HCT116 (cell line): ENCODE measurements around the gene FAM209B. TPM values are rescaled to one million over a fixed set of nuclear protein-coding genes. Genes with fewer than 3 reads are reported as not detected.

Experiments used
- ATAC-seq: fragments of 200-7000 bp; cut with Tn5 transposase; 2 replicates; pipeline ENCODE4 v1.9.1; 2020; ENCODE audit warnings: mild to moderate bottlenecking, moderate library complexity
- BruUV-seq: library from RNA; stranded (reverse); fragments of 400-500 nt; replicated peaks from 2 replicates; lab custom pipeline; 2021; lab: Mats Ljungman, UMichigan
- CTCF ChIA-PET: fragments of 300-600 bp; sonication (Branson Sonifier 250); formaldehyde crosslinking; loops from one replicate; lab custom pipeline; 2021; ENCODE audit warnings: antibody characterized with exemption; lab: Charles Lee
- POLR2A ChIA-PET: fragments of 300-600, 350-600 bp; sonication (Branson Sonifier 250); formaldehyde crosslinking; loops from one replicate; lab custom pipeline; 2021; ENCODE audit warnings: antibody characterized with exemption; lab: Charles Lee
- RAD21 ChIA-PET, 2 experiments: fragments of 300-600 bp; sonication (Branson Sonifier 250); formaldehyde crosslinking; loops; one replicate each; lab custom pipeline; 2023; ENCODE audit warnings: low total read pairs in 2 of 2; ENCODE audit not compliant: uncharacterized antibody in 2 of 2, unreplicated experiment in 2 of 2, low non-redundant PET in 1 of 2; lab: Charles Lee
- DNase-seq: peaks from one replicate; pipeline ENCODE4 v3.0.0-alpha.2; 2010; ENCODE audit warnings: low read depth, low spot score
- H2AFZ ChIP-seq: fragments of 200-600 bp; shearing (Covaris generic), sonication (generic); 2 replicates; pipeline ENCODE4 v1.6.1; 2017; ENCODE audit warnings: low read depth, mixed run types, mixed read lengths, antibody characterized with exemption, low read length; ENCODE audit not compliant: poor library complexity, severe bottlenecking
- H3K27ac ChIP-seq: 2 replicates; pipeline ENCODE4 v1.5.1; 2012; ENCODE audit warnings: low read depth, low read length
- H3K27me3 ChIP-seq: fragments of 200-600 bp; sonication (generic); 2 replicates; pipeline ENCODE4 v1.6.1; 2016; ENCODE audit warnings: mixed run types, low read length, mixed read lengths; ENCODE audit not compliant: insufficient read depth
- H3K36me3 ChIP-seq, 2 experiments: fragments of 200-500 bp in 1 of 2; fragments of 200-600 bp in 1 of 2; sonication (Bioruptor generic) in 1 of 2; sonication (generic) in 1 of 2; 2 replicates each; pipeline versions ENCODE4 v1.5.1 to v1.6.1; 2014 to 2016; ENCODE audit warnings: low read length in 2 of 2, inconsistent platforms in 1 of 2, mixed read lengths in 1 of 2, mixed run types in 1 of 2; ENCODE audit not compliant: insufficient read depth in 2 of 2, control insufficient read depth in 1 of 2
- H3K4me1 ChIP-seq, 2 experiments: fragments of 200-600 bp in 1 of 2; sonication (generic) in 1 of 2; 2 replicates each; pipeline versions ENCODE4 v1.5.1 to v1.6.1; 2012 to 2017; ENCODE audit warnings: low read length in 2 of 2, inconsistent platforms in 1 of 2, mild to moderate bottlenecking in 1 of 2, mixed read lengths in 1 of 2, mixed run types in 1 of 2, moderate library complexity in 1 of 2; ENCODE audit not compliant: insufficient read depth in 2 of 2, control insufficient read depth in 1 of 2
- H3K4me2 ChIP-seq: fragments of 200-600 bp; sonication (generic); 2 replicates; pipeline ENCODE4 v1.6.1; 2017; ENCODE audit warnings: mixed run types, low read length, mixed read lengths
- H3K4me3 ChIP-seq, 2 experiments: fragments of 200-600 bp in 1 of 2; sonication (generic) in 1 of 2; replicated peaks in 1 of 2; 2 replicates each; pipeline ENCODE4 v1.5.1; 2011 to 2016; ENCODE audit warnings: low read length in 2 of 2, control low read depth in 1 of 2, low read depth in 1 of 2, mild to moderate bottlenecking in 1 of 2, mixed read lengths in 1 of 2, mixed run types in 1 of 2
- H3K79me2 ChIP-seq: fragments of 200-600 bp; sonication (generic); 2 replicates; pipeline ENCODE4 v1.6.1; 2017; ENCODE audit warnings: mild to moderate bottlenecking, mixed run types, low read length, moderate library complexity, mixed read lengths; ENCODE audit not compliant: insufficient read depth
- H3K9ac ChIP-seq: fragments of 200-600 bp; sonication (generic); 2 replicates; pipeline ENCODE4 v1.6.1; 2016; ENCODE audit warnings: low read length, mixed read lengths
- H3K9me2 ChIP-seq: fragments of 200-600 bp; sonication (generic), shearing (Covaris generic); 2 replicates; pipeline ENCODE4 v1.6.1; 2017; ENCODE audit warnings: mixed run types, mild to moderate bottlenecking, moderate library complexity; ENCODE audit not compliant: insufficient read depth
- H3K9me3 ChIP-seq, 2 experiments: fragments of 200-500 bp in 1 of 2; fragments of 200-600 bp in 1 of 2; sonication (Bioruptor generic) in 1 of 2; sonication (generic) in 1 of 2; 2 replicates each; pipeline ENCODE4 v1.6.1; 2014 to 2017; ENCODE audit warnings: low read length in 2 of 2, mixed read lengths in 2 of 2, inconsistent platforms in 1 of 2, low read depth in 1 of 2, mild to moderate bottlenecking in 1 of 2, mixed run types in 1 of 2, moderate library complexity in 1 of 2; ENCODE audit not compliant: control insufficient read depth in 1 of 2, insufficient read depth in 1 of 2
- H4K20me1 ChIP-seq: fragments of 200-600 bp; sonication (generic), shearing (Covaris generic); 2 replicates; pipeline ENCODE4 v1.6.1; 2017; ENCODE audit warnings: mixed run types, mild to moderate bottlenecking, moderate library complexity; ENCODE audit not compliant: insufficient read depth
- ATF3 ChIP-seq: IDR thresholded peaks from 2 replicates; pipeline ENCODE4 v1.6.1; 2012
- CBX3 ChIP-seq: IDR thresholded peaks from 2 replicates; pipeline ENCODE4 v1.6.1; 2012; ENCODE audit warnings: low read depth
- CTCF ChIP-seq, 3 experiments: fragments of 200-600 bp in 1 of 3; sonication (generic) in 1 of 3; IDR thresholded peaks in 2 of 3; conservative IDR thresholded peaks in 1 of 3; 2 replicates each; pipeline ENCODE4 v1.5.1; 2012 to 2017; ENCODE audit warnings: low read depth in 2 of 3, low read length in 2 of 3, antibody characterized with exemption in 1 of 3, borderline replicate concordance in 1 of 3, control low read depth in 1 of 3, mild to moderate bottlenecking in 1 of 3, mixed read lengths in 1 of 3, mixed run types in 1 of 3, moderate library complexity in 1 of 3; ENCODE audit not compliant: insufficient read depth in 1 of 3
- ELF1 ChIP-seq: IDR thresholded peaks from 2 replicates; pipeline ENCODE4 v1.6.1; 2012; ENCODE audit warnings: low read depth, borderline replicate concordance
- EZH2 ChIP-seq: fragments of 200-600 bp; sonication (generic); IDR thresholded peaks from 2 replicates; pipeline ENCODE4 v1.6.1; 2017; ENCODE audit warnings: antibody characterized with exemption, mixed run types
- EZH2phosphoT487 ChIP-seq: fragments of 200-600 bp; IDR thresholded peaks from 2 replicates; pipeline ENCODE4 v1.6.1; 2018; ENCODE audit warnings: antibody characterized with exemption, borderline replicate concordance
- JUND ChIP-seq: IDR thresholded peaks from 2 replicates; pipeline ENCODE4 v1.6.1; 2012
- MAX ChIP-seq: IDR thresholded peaks from 2 replicates; pipeline ENCODE4 v1.6.1; 2012
- POLR2A ChIP-seq: IDR thresholded peaks from 2 replicates; pipeline ENCODE4 v1.7.0; 2011; ENCODE audit warnings: borderline replicate concordance; ENCODE audit not compliant: insufficient read depth, insufficient read length; ENCODE audit errors: extremely low read depth
- POLR2AphosphoS5 ChIP-seq: IDR thresholded peaks from 2 replicates; pipeline ENCODE4 v1.6.1; 2011; ENCODE audit warnings: mild to moderate bottlenecking, low read depth, low read length, moderate library complexity
- RAD21 ChIP-seq: IDR thresholded peaks from 2 replicates; pipeline ENCODE4 v1.6.1; 2012; ENCODE audit warnings: low read depth, mild to moderate bottlenecking
- REST ChIP-seq: IDR thresholded peaks from 2 replicates; pipeline ENCODE4 v1.6.1; 2012; ENCODE audit warnings: low read depth
- SIN3A ChIP-seq: IDR thresholded peaks from 2 replicates; pipeline ENCODE4 v1.6.1; 2012; ENCODE audit warnings: low read depth
- SP1 ChIP-seq: IDR thresholded peaks from 2 replicates; pipeline ENCODE4 v1.6.1; 2012; ENCODE audit warnings: low read depth
- SRF ChIP-seq: IDR thresholded peaks from 2 replicates; pipeline ENCODE4 v1.6.1; 2012; ENCODE audit warnings: low read depth
- TCF7L2 ChIP-seq: IDR thresholded peaks from 2 replicates; pipeline ENCODE4 v1.7.0; 2011; ENCODE audit warnings: borderline replicate concordance, inconsistent platforms; ENCODE audit not compliant: insufficient read depth, insufficient read length; ENCODE audit errors: extremely low read depth
- ZBTB33 ChIP-seq: IDR thresholded peaks from 2 replicates; pipeline ENCODE4 v1.6.1; 2011; ENCODE audit warnings: mild to moderate bottlenecking, low read length, moderate library complexity; ENCODE audit not compliant: insufficient replicate concordance; ENCODE audit errors: extremely low read depth
- ZNF274 ChIP-seq: fragments of 200-500 bp; sonication (Bioruptor generic); IDR thresholded peaks from 2 replicates; pipeline ENCODE4 v1.6.1; 2014; ENCODE audit warnings: mild to moderate bottlenecking, low read depth, low read length, inconsistent platforms
- intact Hi-C: fragments of 100-400 bp; cut with micrococcal nuclease; formaldehyde crosslinking; loops from 2 replicates; pipeline ENCODE4 v1.10.0; 2022
- total RNA-seq: library from RNA; stranded (reverse); gene quantifications from one replicate; pipeline ENCODE4 v1.2.1, GENCODE V29; 2021; ENCODE audit not compliant: unreplicated experiment

The FAM209B gene
- total RNA-seq, 1 experiment from 2014 or later, result not detected

- Histone ChIP-seq H3K9ac (no peak overlapping the region), H2AFZ (no peak overlapping the region), H3K79me2 (peaks cover 22% of the 10 kb centered on the region; the same call in 1 of the 2 replicates), H3K27ac (no peak overlapping the region), H3K9me3 (no peaks in the 10 kb centered on the region), H4K20me1 (no peaks in the 10 kb centered on the region), H3K4me2 (no peak overlapping the region), H3K4me1 (no peaks in the 10 kb centered on the region), H3K27me3 (no peaks in the 10 kb centered on the region), H3K36me3 (peaks cover 13 to 28% of the 10 kb centered on the region in 2 experiments; a peak in 3 of 4 replicates), H3K9me2 (no peaks in the 10 kb centered on the region), H3K4me3 (no peak overlapping the region)
- TF ChIP-seq CTCF (IDR thresholded peaks at IDR 0.05 in 2 of 3, conservative IDR thresholded peaks at IDR 0.05 in 1 of 3; ENCODE audit: borderline replicate concordance in 1 of 3, insufficient read depth in 1 of 3, low read depth in 2 of 3, low read length in 2 of 3) (no peak), SP1 (no peak), ATF3 (no peak), ZNF274 (no peak), TCF7L2 (no peak), EZH2phosphoT487 (no peak), SRF (no peak), REST (no peak), POLR2A (no peak), SIN3A (no peak), POLR2AphosphoS5 (no peak), EZH2 (no peak), MAX (no peak), ELF1 (no peak), CBX3 (no peak), JUND (no peak), ZBTB33 (no peak), RAD21 (no peak)
- ATAC-seq, result no peak
- ChIA-PET RAD21 (no interaction called here), CTCF (no interaction called here), POLR2A (no interaction called here)
- no peak for DNase-seq
- BruUV-seq, result no TSS peak
- intact Hi-C loops, result no loop called here
Observed at GRCh38 chr20:56487216-56487615, 45.8 kb upstream of the FAM209B start.
